Measurements from ENCODE around the gene BICRA.

DNA sequence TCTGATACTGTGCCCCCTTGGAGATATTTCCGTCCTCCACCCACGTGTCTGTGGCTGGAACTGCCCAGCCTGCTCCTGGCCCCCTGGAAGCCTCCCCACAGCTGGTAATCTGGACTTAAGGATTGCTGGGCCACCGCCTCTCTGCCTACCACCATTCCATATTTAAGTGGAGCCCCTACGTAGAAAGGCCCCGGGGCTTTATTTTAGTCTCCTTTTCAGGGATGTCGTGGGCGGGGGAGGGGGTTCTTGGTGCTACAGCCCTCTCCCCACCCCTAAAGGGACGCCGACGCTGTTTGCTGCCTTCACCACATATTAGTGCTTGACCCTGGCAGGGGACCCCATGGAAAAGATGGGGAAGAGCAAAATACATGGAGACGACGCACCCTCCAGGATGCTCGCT lies 133.7 kb downstream of the BICRA start:
- TF ChIP-seq, protein P1, sequence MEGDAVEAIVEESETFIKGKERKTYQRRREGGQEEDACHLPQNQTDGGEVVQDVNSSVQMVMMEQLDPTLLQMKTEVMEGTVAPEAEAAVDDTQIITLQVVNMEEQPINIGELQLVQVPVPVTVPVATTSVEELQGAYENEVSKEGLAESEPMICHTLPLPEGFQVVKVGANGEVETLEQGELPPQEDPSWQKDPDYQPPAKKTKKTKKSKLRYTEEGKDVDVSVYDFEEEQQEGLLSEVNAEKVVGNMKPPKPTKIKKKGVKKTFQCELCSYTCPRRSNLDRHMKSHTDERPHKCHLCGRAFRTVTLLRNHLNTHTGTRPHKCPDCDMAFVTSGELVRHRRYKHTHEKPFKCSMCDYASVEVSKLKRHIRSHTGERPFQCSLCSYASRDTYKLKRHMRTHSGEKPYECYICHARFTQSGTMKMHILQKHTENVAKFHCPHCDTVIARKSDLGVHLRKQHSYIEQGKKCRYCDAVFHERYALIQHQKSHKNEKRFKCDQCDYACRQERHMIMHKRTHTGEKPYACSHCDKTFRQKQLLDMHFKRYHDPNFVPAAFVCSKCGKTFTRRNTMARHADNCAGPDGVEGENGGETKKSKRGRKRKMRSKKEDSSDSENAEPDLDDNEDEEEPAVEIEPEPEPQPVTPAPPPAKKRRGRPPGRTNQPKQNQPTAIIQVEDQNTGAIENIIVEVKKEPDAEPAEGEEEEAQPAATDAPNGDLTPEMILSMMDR (conservative IDR thresholded peaks at IDR 0.05; ENCODE audit: low read depth, low read length): no peak
- no peak for TF ChIP-seq EZH2 (IDR thresholded peaks at IDR 0.05; ENCODE audit: borderline replicate concordance, low read depth, low read length, poor library complexity, severe bottlenecking)
